ENCODE measurements around the gene GPX7.

The GPX7 gene

DNA sequence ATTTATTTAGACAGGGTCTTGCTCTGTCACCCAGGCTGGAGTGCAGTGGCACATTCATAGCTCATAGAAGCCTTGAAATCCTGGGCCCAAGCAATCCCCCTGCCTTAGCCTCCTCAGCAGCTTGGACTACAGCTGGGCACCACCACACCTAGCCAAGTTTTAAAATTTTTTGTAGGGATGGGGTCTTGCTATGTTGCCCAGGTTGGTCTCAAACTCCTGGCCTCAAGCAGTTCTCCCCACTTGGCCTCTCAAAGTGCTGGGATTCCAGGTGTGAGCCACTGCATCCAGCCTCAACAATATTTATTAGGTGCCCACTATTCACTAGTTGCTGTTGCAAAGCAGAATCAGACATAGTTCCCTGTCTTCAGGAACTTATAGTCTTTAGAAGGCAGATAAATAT lies 14.1 kb upstream of the GPX7 start:
- no peak for DNase-seq (ENCODE audit: low spot score)

DNA sequence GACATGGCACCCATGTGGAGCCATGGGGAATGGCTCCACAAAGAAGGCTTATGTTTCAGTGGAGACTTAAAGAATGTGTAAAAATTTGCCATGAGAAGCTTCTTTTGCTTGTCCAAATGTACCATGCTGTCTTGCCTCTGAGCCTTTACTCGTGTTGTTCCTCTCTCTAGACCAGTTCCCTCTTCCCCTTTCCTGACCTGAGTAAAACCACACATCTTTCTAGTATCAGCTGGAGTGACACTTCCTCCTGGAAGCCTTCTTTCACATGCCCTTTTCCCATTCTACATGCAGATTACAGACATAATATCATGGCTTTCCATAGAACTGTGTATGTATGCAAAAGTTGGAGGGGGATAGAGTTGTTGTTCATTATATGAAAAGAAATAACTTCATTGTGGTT lies 13.6 kb upstream of the GPX7 start:
- DNase-seq (ENCODE audit: low spot score) = no peak

- DNase-seq (ENCODE audit: low spot score) = no peak
Observed at GRCh38 chr1:52590266-52590665, 11.9 kb upstream of the GPX7 start.

GRCh38 chr1:52592637-52593323 lies 9.4 kb upstream of the GPX7 start:
- no peak for DNase-seq (ENCODE audit: low spot score)

DNA sequence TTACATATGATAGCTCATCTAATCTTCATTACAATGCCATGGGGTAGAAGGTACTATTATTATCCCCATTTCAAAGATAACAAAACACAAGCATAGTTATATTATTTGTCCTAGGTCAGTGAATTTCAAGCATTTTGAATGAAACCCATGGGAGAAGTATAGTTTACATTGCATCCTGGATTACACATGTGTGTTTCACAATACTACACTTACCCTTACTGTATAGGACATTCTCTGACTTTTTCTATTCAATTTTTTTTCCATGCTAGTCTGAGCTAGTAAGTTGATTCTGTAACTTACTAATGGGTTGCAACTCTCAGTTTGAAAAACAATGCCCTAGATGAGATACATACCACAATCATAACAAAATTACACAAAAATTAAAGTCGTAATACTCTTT lies 8.7 kb upstream of the GPX7 start:
- DNase-seq (ENCODE audit: low spot score) = no peak

DNA sequence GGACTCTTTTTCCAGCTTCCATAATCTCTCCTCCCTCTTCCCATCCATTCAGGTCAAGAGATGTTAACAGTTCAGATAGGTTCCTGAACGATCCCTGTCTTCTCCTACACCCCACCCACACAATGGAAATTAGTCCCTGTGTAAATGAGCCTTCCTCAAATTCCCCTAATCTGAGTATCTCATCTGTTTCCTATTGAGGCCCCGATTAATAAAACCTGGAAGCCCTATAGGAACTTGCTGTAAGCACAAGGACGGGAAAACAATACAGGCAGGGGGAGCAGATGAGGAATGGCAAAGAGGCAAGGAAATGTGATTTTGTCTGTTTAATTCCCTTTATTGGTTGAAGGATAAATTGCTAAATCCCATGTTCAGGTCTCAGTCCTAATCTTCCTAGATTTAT lies 7.1 kb upstream of the GPX7 start:
- no peak for DNase-seq (ENCODE audit: low spot score)

GRCh38 chr1:52597912-52598311 lies 4.3 kb upstream of the GPX7 start:
- no peak for DNase-seq (ENCODE audit: low spot score)

DNA sequence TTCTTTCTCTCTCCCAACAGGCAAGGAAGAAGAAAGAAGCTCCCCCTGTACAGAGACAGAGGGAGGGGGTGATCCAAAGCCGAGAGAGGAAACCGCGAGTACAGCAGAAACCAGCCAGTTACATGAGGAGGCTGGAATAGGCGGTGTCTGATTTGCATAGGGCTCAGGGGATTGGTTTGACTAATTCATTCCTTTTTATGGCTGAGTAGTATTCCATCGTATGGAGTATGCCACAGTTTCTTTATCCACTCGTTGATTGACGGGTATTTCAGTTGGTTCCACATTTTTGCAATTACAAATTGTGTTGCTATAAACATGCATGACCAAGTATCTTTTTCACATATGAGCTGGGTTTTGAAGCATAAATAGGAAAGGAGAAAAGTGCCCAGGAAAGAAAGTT lies 3.4 kb upstream of the GPX7 start:
- DNase-seq (ENCODE audit: low spot score) = no peak

DNA sequence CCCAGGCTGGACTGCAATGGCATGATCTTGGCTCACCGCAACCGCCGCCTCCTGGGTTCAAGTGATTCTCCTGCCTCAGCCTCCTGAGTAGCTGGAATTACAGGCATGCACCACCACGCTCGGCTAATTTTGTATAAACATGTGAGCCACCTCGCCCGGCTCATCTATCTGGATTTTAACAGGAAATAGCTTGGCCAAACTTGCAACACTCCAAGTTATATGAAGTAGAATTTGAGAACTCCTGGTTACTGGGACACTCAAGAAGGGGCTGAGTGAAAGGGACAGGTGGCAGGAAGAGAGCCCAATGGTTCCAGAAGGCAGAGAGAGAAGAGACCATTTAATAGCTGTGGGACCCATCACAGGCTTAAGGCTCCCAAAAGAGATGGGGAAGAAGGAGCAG lies 2.9 kb upstream of the GPX7 start:
- DNase-seq (ENCODE audit: low spot score) = no peak

GRCh38 chr1:52600533-52601179 lies 1.5 kb upstream of the GPX7 start:
- DNase-seq (ENCODE audit: low spot score) = no peak

DNA sequence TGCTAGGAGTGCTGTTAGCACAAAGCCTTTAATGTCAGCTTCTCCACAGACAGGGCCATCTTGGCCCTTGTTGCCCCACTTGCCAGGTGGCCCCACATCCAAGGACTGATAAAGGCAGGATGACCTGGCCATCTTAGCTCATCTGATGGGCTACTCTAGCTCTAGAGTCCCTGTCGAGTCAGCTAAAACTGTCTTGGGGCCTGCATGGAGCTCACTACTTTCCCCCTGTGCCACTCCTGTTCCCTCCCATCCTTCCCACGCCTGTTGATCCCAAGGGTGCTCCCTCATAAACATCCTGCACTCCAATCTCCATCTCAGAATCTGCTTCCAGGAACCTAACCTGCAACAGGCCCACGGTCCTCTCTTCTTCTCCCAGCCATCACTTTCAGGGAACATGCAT lies 652 bp upstream of the GPX7 start:
- DNase-seq (ENCODE audit: low spot score) = no peak

- DNase-seq (ENCODE audit: low spot score) = peak; percentile 10
Observed at GRCh38 chr1:52602856-52603600, 857 bp downstream of the GPX7 start.

DNA sequence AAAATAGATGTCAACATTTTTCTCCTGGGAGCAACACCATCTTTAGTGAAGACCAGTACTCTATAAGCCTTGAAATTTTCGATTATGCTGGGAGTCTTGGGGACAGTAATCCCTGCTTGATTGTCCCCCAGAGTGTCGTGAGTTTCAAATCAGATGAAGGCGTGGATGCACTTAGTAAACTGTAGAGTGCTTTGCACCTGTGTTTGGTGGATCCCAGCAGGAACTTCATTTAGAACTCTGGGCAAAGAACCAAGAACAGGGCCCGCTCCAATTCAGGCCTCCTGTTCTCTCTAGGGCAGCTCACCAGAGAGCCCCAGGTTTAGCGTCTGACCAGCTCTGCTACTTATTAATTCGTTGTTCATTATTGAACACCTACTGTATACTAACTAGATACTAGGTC lies 1.5 kb downstream of the GPX7 start:
- no peak for DNase-seq (ENCODE audit: low spot score)

DNA sequence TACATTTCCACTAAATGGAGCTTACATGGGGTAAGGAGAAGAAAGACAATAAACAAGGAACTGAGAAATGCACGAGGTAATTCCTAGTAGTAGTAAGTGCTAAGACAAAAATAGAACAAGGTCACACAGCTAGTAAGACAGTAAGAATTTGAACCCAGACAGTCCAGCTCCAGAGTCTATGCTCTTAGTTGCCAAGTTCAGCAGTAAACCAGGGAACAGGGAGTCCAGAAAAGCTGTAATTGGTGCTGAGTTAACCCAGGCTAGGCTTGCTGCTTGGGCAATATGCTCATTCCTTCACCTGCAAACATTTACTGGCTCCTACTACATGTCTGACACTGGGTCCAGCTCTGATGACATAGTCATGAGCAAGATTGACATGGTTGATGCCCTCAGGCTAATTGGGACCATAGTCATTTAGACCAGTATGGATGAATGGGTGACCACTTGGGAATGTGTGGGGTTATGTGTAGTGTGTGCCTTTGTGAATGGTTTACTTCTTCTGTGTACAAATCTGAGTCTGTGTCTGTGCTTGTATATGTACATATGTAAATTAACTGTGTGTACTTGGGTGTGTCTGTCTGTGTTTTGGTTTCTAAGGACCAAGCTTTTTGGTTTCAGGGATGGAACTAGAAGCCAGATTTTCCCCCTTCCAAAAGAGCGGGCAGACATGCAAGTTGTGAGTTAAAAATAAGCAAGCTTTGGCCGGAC lies 2.0 kb downstream of the GPX7 start:
- no peak for DNase-seq (ENCODE audit: low spot score)

- no peak for DNase-seq (ENCODE audit: low spot score)
Observed at GRCh38 chr1:52613636-52614373, 11.6 kb downstream of the GPX7 start.

GRCh38 chr1:52614671-52615070 lies 12.5 kb downstream of the GPX7 start:
- DNase-seq (ENCODE audit: low spot score) = no peak

DNA sequence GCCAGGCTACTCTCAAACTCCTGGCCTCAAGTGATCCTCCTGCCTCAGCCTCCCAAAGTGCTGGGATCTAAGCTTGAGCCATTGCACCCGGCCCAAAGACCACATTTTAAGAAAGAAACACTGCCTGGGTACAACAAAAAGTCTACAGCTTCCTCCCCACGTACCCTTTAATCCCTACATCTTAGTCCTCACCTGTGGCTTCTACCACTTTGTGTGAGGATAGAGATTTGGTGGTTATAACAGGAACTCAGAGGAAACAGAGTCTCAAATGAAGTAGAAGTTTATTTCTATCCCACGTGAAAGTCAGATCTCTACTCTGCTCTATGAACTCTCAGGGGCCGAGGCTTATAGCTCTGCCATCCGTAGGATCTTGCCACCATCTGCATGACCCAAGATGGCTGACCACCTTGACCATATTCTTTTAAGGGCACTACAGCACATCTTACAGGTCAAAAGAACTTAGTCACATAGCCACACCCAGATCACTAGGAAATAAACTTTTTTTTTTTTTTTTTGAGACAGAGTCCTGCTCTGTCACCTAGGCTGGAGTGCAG lies 13.4 kb downstream of the GPX7 start:
- DNase-seq (ENCODE audit: low spot score) = no peak

- DNase-seq (ENCODE audit: low spot score) = no peak
Observed at GRCh38 chr1:52621950-52622349, 19.8 kb downstream of the GPX7 start.

GRCh38 chr1:52623812-52624211 lies 21.6 kb downstream of the GPX7 start:
- no peak for DNase-seq (ENCODE audit: low spot score)

DNA sequence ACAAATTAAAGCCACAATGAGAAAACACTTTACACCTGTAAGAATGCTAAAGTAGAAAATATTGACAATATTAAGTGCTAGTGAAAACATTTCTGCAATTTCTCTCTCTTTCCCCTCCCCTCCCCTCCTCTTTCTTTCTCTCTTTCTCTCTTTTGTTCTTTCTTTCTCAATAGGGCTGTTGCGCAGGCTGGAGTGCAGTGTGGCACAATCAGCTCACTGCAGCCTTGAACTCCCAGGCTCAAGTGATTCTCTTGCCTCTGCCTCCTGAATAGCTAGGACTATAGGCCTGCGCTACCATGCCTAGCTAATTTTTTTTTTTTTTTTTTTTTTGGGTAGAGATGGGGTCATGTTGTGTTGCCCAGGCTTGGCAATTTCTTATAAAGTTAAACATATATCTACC lies 24.9 kb downstream of the GPX7 start:
- DNase-seq (ENCODE audit: low spot score) = no peak

DNA sequence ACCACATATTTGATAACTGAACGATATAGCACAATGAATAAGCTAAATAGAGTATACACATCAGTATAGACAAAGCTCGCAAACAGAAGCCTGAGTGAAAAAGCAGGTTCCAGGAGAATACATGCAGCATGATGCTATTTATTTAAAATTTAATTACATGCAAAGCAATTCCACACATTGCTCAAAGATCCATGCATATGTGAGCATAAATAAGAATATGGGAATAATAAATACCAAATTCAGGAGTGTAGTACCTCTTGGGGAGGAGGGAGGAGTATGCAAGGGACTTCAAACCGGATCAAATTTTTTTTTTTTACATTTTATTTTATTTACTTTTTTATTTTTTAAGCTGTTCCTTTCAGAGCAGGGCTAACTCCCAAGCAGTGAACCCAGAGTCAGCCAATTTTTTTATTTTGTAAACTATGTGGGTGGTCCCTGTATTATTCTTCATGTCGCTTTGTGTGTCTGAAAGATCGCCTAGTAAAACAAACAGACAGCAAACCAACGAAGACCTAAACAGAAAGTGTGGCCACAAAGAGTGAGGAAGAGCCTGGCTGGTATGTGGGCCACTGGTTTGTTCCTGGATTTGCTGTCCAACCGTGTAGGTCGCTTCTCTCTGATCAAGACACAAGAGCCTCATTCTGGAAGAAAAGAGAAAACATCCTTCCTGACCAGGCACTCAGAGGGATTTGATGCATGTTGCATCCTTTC lies 26.6 kb downstream of the GPX7 start:
- no peak for DNase-seq (ENCODE audit: low spot score)

Measured in CD4-positive, alpha-beta T cell treated with Interleukin-15 for 4 hours (primary cell).